HUES48 (cell line): ENCODE data around the gene CAMK1.

ENCODE experiments used
- H3K27ac ChIP-seq: one replicate; pipeline ENCODE4 v1.7.0; 2013; ENCODE audit warnings: low read depth, low read length, inconsistent platforms
- H3K27me3 ChIP-seq: 2 replicates; pipeline ENCODE4 v1.6.1; 2013; ENCODE audit warnings: mild to moderate bottlenecking, low read length; ENCODE audit not compliant: control insufficient read depth, insufficient read depth
- H3K36me3 ChIP-seq: 2 replicates; pipeline ENCODE4 v1.6.1; 2013; ENCODE audit warnings: low read length; ENCODE audit not compliant: control insufficient read depth, insufficient read depth
- H3K4me1 ChIP-seq: 2 replicates; pipeline ENCODE4 v1.6.1; 2013; ENCODE audit warnings: mild to moderate bottlenecking, low read length; ENCODE audit not compliant: control insufficient read depth, insufficient read depth
- H3K4me3 ChIP-seq: 2 replicates; pipeline ENCODE4 v1.5.1; 2013; ENCODE audit warnings: mild to moderate bottlenecking, low read depth, low read length
- H3K9ac ChIP-seq: 2 replicates; pipeline ENCODE4 v1.6.1; 2013; ENCODE audit warnings: mild to moderate bottlenecking, low read depth, low read length, moderate library complexity
- H3K9me3 ChIP-seq: 2 replicates; pipeline ENCODE4 v1.6.1; 2013; ENCODE audit warnings: low read length; ENCODE audit not compliant: control insufficient read depth, insufficient read depth

CAMK1 gene

DNA sequence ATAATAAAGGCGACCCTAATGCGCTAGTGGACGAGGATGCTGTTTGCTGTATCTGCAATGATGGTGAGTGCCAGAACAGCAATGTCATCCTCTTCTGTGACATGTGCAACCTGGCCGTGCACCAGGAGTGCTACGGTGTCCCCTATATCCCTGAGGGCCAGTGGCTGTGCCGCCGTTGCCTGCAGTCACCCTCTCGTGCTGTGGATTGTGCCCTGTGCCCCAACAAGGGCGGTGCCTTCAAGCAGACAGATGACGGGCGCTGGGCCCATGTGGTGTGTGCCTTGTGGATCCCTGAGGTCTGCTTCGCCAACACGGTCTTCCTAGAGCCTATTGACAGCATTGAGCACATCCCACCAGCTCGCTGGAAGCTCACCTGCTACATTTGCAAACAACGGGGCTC lies 30.6 kb downstream of the CAMK1 start:
- Histone ChIP-seq H3K27ac (no peak overlapping the region), H3K27me3 (no peaks in the 10 kb centered on the region), H3K4me1 (no peaks in the 10 kb centered on the region), H3K9me3 (no peaks in the 10 kb centered on the region), H3K36me3 (peaks cover 96% of the 10 kb centered on the region), H3K4me3 (no peak overlapping the region), H3K9ac (no peak overlapping the region)

DNA sequence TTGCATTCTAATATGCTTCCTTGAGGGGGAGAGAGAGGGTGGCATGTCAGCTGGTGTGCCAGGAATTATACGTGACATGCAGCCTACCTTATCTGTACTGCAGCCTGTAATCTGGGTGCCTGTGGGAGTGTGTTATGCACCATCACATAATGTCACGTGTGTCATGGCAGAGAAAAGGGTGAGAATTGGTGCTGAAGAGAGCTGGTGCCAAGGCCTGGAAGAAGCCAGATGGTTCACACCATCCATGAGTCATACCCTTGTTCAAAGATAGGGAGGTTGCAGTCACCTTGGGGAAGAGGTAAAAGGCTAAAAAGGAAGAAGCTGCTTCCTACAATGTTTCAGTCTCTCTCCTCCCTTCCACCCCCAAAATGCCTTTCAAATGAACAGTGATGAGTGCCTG lies 32.9 kb downstream of the CAMK1 start:
- H3K9me3 ChIP-seq, result no peaks in the 10 kb centered on the region
- H3K27me3 ChIP-seq, result no peaks in the 10 kb centered on the region
- no peak overlapping the region for H3K27ac ChIP-seq
- H3K4me1 ChIP-seq, result peaks cover 7% of the 10 kb centered on the region; the same call in 1 of the 2 replicates
- H3K4me3 ChIP-seq, result no peak overlapping the region
- H3K9ac ChIP-seq, result no peak overlapping the region
- peaks cover 77% of the 10 kb centered on the region for H3K36me3 ChIP-seq

DNA sequence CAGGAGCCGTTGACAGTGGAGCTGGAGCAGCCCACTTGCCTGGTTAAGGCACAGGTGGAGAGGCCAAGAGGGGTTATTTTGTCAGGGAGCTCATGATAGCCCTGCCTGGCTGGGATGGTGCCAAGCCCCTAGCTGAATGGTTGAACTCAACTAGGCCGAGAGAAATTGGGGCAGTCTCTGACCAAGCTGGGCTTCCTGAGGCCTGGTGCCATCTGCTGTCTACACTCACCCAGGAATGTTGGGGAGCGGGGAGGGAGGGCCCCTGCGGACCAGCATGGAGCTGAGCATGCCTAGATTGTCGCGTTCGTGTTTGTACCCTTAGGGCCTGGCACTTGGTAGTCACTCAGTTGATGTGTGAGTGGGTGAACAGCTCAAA lies 37.0 kb downstream of the CAMK1 start:
- Histone ChIP-seq H3K36me3 (peaks cover 36% of the 10 kb centered on the region), H3K4me1 (peaks cover 13% of the 10 kb centered on the region), H3K27me3 (no peaks in the 10 kb centered on the region), H3K9ac (no peak overlapping the region), H3K27ac (no peak overlapping the region), H3K4me3 (peak overlapping the region; percentile 98), H3K9me3 (no peaks in the 10 kb centered on the region)

DNA sequence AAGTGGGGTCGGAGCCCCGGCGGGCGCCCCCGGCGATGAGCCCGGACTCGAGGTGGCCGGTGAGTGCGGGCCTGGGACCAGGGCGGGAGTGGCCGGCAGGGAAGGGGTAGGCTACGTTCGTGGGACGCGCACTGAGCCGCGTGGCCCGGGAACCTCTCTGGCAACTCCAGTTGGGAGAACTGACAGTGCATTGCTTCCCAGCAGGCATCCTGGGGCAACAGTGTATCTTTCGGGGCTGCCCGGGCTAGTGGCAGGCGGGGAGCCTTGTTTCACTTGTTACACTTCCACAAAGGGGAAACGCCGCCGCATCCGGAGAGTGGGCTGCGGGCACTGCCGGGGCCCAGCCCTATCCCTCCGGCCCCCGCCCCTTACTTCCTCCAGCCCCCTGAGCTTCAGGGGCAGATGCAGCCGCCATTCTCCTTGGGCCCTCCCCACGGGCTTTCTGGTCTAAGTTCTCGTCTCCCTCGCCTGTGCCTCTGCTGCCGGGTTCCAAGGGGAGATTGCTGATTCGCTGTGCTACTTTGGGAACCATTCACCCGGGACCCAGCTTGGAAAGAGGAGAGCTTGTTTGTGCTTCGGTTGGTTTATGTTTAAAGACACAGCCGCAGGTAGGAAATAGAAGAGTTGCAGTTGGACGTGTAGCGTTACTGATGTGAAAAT lies 37.5 kb downstream of the CAMK1 start:
- peaks cover 13% of the 10 kb centered on the region for H3K4me1 ChIP-seq
- no peaks in the 10 kb centered on the region for H3K27me3 ChIP-seq
- peak overlapping the region; percentile 98 for H3K4me3 ChIP-seq
- peak overlapping the region; percentile 98 for H3K27ac ChIP-seq
- H3K9me3 ChIP-seq, result no peaks in the 10 kb centered on the region
- peaks cover 31% of the 10 kb centered on the region for H3K36me3 ChIP-seq
- peak overlapping the region; percentile 100 for H3K9ac ChIP-seq

DNA sequence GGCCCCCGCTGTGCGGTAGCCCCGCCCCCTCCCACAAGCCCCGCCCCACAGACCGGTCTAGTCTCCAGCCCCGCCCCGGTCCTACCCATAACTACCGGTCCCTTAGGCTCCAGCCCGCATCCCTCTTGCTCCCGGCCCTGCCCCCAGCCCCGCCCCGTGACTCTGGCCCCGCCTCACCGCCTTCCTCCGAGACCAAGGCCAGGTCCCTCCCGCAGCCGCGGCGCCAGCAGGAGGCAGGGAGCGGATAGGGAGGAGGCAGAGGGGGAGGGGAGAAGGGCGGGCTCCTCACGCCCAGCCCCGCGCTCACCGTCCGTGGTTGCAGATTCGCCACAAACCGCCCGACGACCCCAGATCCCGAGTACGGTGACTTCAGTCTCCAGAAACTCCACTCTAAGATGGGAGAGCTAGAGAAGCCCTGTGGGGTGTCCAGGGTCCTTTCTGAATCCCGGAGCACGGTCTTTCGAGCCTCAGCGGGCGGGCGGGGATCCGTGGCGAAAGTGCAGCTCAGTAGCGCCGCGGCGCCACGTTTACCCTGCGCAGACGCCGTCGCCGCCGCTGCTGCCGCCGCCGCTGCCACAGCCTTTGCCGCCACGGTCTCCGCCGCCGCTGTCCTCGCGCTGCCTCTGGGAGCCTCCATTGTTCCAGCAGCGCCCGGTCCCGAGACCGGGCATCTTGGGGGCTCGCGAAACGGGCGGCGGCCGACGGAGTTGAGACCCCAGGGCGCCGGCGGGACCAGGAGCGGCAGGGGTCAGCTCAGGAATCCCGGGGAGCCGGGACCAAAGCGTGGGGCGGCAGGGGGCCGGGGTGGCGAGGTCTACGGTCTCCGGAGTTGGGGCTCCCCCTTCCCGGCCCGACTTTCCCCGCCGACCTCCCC lies 38.3 kb downstream of the CAMK1 start, which contains the start of gene BRPF1:
Gene BRPF1, plus strand, starts transcription at position 530 of the 874 bp plus-strand sequence. CDS start 2,406 bp downstream, outside the sequence.
- Histone ChIP-seq H3K9ac (peak within 1 kb of the TSS; percentile 100), H3K27ac (peak within 1 kb of the TSS; percentile 98), H3K4me3 (peak within 1 kb of the TSS; percentile 98), H3K9me3 (no peaks in the 10 kb centered on the region), H3K36me3 (peaks cover 24% of the 10 kb centered on the region), H3K27me3 (no peaks in the 10 kb centered on the region), H3K4me1 (peaks cover 13% of the 10 kb centered on the region)

DNA sequence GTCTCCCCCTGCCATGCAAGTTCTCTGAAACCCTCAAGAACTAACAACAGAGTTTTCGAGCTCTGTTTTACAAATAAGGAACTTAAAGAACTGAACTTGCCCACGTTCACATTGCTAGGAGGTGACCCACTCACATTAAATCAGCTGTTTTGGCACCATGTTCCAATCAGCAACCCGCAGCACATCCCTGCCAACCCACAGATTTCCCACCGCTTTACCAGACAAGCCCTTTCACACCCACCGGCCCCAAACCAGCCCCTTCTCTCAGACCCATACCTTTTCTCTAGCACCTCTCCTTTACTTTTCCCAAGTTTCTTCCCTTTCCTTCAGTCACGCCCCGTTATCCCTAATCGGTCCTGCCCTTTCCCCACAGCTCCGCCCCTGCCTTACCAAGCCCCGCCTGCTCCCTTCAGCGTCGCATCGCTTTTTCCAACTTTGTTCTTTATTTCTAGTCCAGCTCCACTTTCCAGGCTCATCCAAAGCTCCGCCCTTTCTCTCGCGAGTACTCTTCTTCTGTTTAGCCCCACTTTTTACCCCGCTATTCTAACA lies 39.0 kb downstream of the CAMK1 start:
- Histone ChIP-seq H3K9me3 (no peaks in the 10 kb centered on the region), H3K36me3 (peaks cover 19% of the 10 kb centered on the region), H3K27ac (no peak overlapping the region), H3K27me3 (no peaks in the 10 kb centered on the region), H3K4me3 (peak overlapping the region; percentile 66), H3K9ac (no peak overlapping the region), H3K4me1 (peaks cover 13% of the 10 kb centered on the region)

DNA sequence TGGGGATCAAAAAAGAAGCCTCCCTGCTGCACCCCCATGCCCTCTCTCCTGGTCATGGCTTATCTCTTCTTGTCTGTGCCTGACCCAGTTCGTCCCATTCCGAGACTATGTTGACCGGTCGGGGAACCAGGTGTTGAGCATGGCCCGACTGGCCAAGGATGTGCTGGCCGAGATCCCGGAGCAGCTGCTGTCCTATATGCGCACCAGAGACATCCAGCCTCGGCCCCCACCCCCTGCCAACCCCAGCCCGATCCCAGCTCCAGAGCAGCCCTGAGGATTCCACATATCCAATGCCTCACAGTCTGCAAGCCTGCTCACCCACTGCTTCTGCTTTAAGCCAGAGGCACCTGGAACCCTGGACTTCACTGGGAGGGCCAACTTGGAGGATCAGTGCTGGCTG lies 40.3 kb downstream of the CAMK1 start:
- Histone ChIP-seq H3K27ac (no peak overlapping the region), H3K36me3 (peaks cover 8% of the 10 kb centered on the region), H3K9me3 (no peaks in the 10 kb centered on the region), H3K4me1 (peaks cover 13% of the 10 kb centered on the region), H3K9ac (no peak overlapping the region), H3K27me3 (no peaks in the 10 kb centered on the region), H3K4me3 (no peak overlapping the region)

DNA sequence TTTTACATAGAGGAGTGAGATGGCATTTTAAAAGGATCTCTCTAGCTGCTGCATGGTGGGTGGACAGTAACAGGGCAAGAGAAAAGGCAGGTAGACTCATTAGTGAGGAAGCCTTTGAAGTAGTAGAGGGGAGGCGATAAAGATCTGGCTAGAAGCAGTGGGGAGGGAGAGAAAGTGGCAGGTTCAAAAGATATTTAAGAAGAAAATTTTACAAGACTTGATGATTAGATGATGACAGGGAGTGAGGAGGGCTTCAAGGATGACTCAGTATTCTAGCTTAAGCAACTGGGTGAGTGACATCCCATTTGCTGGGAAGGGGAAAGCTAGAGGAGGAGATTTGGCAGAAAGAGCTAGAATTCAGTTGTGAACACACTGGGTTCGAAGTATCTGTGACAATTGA lies 42.0 kb downstream of the CAMK1 start:
- Histone ChIP-seq H3K27ac (no peak overlapping the region), H3K9ac (no peak overlapping the region), H3K36me3 (no peaks in the 10 kb centered on the region), H3K9me3 (no peaks in the 10 kb centered on the region), H3K4me1 (peaks cover 9% of the 10 kb centered on the region), H3K4me3 (no peak overlapping the region), H3K27me3 (no peaks in the 10 kb centered on the region)

DNA sequence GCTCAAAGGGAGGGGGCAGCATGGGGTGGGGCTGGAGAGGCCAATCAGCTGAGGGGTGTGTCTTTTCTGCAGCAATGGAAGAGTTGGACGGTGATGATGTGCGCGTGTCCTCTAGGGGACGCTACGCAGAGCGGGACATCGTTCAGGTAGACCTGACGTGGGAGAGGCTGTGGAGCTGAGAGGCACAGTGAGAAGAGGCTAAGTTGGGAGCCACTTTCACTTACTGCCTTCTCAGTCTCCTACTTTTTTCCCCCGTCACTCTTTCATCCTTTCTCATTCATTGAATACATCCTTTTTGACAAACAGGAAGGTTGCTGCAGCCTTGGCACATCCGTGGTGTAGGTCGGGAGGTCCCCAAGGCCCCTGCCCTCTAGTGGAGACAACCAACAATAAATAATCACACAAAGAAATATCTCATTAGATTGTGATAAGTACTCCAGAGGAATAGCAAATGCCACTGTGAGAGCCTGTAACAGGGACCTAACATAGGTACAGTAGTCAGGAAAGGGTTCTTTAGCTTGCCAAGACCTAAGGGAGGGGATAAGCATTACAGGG lies 42.6 kb downstream of the CAMK1 start:
- Histone ChIP-seq H3K9ac (no peak overlapping the region), H3K9me3 (no peaks in the 10 kb centered on the region), H3K4me1 (peaks cover 5% of the 10 kb centered on the region; the same call in 1 of the 2 replicates), H3K4me3 (peak overlapping the region; percentile 65), H3K27me3 (no peaks in the 10 kb centered on the region), H3K27ac (no peak overlapping the region), H3K36me3 (no peaks in the 10 kb centered on the region)

DNA sequence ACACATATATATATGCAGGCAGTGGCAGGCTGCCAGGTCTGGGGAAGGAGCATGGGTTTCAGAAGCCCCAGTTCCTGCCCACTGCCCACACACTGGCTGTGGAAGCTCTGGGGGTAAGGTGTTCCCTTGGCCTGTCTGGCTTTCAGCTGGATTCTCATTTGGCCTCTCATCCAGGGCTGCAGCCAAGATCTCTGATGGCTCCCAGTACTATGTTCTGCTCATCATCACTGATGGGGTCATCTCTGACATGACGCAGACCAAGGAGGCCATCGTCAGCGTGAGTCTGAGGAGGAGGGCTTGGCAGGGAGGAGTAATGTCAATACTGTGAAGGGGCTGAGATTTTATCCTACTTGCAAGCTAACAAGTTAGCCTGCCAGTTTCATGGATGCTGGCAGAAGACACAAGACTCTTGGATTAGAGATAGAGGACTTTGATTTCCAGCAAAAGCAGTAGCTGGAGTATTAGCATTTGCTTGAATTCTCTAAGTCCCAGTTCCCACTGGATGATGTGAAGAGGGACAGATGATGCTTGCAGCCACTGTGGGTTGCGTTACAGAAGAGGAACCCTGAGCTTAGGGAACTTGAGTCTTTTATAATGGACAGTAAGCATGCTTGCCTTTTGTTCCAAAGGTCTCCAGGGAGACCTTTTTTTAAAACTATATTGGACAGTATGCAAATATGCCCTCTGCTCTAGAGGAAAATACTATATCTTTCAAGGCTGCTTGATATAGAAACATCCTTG lies 43.8 kb downstream of the CAMK1 start:
- peaks cover 5% of the 10 kb centered on the region; the same call in 1 of the 2 replicates for H3K4me1 ChIP-seq
- no peaks in the 10 kb centered on the region for H3K36me3 ChIP-seq
- H3K9me3 ChIP-seq, result no peaks in the 10 kb centered on the region
- no peak overlapping the region for H3K4me3 ChIP-seq
- H3K27me3 ChIP-seq, result no peaks in the 10 kb centered on the region
- no peak overlapping the region for H3K27ac ChIP-seq
- no peak overlapping the region for H3K9ac ChIP-seq
